SH-SY5Y (cell line): Measurements from ENCODE around the gene CCDC60.
A peak's percentile ranks its signal among the peaks of the same experiment; 100 is the strongest.

ENCODE experiments used
- GATA2 ChIP-seq: IDR thresholded peaks from 2 replicates; pipeline ENCODE4 v1.6.1; 2011; ENCODE audit warnings: mild to moderate bottlenecking, low read depth, low read length
- GATA3 ChIP-seq: IDR thresholded peaks from 2 replicates; pipeline ENCODE4 v1.6.1; 2011; ENCODE audit warnings: low read depth, mild to moderate bottlenecking, low read length, moderate library complexity

DNA sequence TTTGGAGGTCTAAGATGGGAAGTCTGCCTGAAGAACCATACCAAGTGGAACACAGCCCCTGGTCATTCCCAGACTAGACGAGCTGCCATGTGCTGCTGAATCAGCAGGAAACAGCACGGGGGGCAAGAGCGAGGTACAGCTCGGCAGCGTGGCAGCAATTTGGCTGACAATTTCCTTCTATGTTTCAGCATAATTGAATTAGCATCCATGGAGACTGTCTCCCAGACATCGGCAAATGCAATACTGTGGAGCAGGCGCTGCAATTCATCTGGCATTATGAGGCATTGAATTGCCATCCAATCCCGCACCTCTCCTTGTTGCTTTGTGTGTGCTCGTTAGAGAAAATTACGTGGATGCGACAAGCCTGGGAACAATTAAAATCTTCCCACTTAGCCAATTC is 46.0 kb upstream of the CCDC60 start:
- peak; percentile 44; the same call in 1 of the 2 replicates for TF ChIP-seq GATA2
- no peak for TF ChIP-seq GATA3
